ENCODE data around the gene PKN3. TPM values are rescaled to one million over a fixed set of nuclear protein-coding genes. Genes with fewer than 3 reads are reported as not detected.
"Not testable (repeated sequence)": the region's sequence is repeated elsewhere in the genome, so short reads cannot be mapped to it uniquely, and the experiment has no call there.

Gene PKN3
- polyA plus RNA-seq, 1 donor from 2014 or later, result 0.06 TPM

- Histone ChIP-seq H3K27ac (ENCODE audit: low read length) (peak overlapping the region; percentile 99), H3K36me3 (ENCODE audit: insufficient read depth, low read length) (no peaks in the 10 kb centered on the region), H3K27me3 (ENCODE audit: insufficient read depth, low read depth, low read length) (no peaks in the 10 kb centered on the region), H3K4me2 (ENCODE audit: low read length) (peak overlapping the region; percentile 71), H2AFZ (ENCODE audit: low read depth, low read length) (peak overlapping the region; percentile 87), H3K9ac (ENCODE audit: low read length) (peak overlapping the region; percentile 96), H3K79me2 (replicated peaks; ENCODE audit: insufficient read depth, low read length) (peaks cover 8% of the 10 kb centered on the region), H4K20me1 (ENCODE audit: insufficient read depth) (no peaks in the 10 kb centered on the region), H3K9me3 (ENCODE audit: low read length) (no peaks in the 10 kb centered on the region), H3F3A (ENCODE audit: insufficient read depth, low read length, poor library complexity, severe bottlenecking) (peaks cover 3% of the 10 kb centered on the region), H3K9me2 (ENCODE audit: insufficient read depth, low read length) (no peaks in the 10 kb centered on the region), H3K4me3 (ENCODE audit: low read length) (peak overlapping the region; percentile 74)
- TF ChIP-seq REST (IDR thresholded peaks at IDR 0.05; ENCODE audit: borderline replicate concordance) (no peak), CTCF (IDR thresholded peaks at IDR 0.05; ENCODE audit: poor library complexity, severe bottlenecking) (no peak), POLR2AphosphoS5 (IDR thresholded peaks at IDR 0.05) (no peak), MXI1 (conservative IDR thresholded peaks at IDR 0.05; ENCODE audit: poor library complexity, severe bottlenecking) (no peak), EP300 (conservative IDR thresholded peaks at IDR 0.05; ENCODE audit: poor library complexity, severe bottlenecking) (no peak), TAF1 (IDR thresholded peaks at IDR 0.05; ENCODE audit: low read depth) (no peak), RAD21 (conservative IDR thresholded peaks at IDR 0.05) (no peak), SMC3 (conservative IDR thresholded peaks at IDR 0.05; ENCODE audit: poor library complexity) (no peak), EZH2 (IDR thresholded peaks at IDR 0.05; ENCODE audit: borderline replicate concordance, insufficient read depth, low read length, poor library complexity, severe bottlenecking) (no peak)
Measured at GRCh38 chr9:128657344-128657704, 45.0 kb upstream of the PKN3 start.

GRCh38 chr9:128657796-128658195 is 44.5 kb upstream of the PKN3 start:
- no peaks in the 10 kb centered on the region for H3K9me3 ChIP-seq (ENCODE audit: low read length)
- H3K36me3 ChIP-seq (ENCODE audit: insufficient read depth, low read length), result no peaks in the 10 kb centered on the region
- no peaks in the 10 kb centered on the region for H3K27me3 ChIP-seq (ENCODE audit: insufficient read depth, low read depth, low read length)
- no peak overlapping the region for H3K9ac ChIP-seq (ENCODE audit: low read length)
- H3K9me2 ChIP-seq (ENCODE audit: insufficient read depth, low read length), result no peaks in the 10 kb centered on the region
- H2AFZ ChIP-seq (ENCODE audit: low read depth, low read length), result no peak overlapping the region
- H3K79me2 ChIP-seq (replicated peaks; ENCODE audit: insufficient read depth, low read length), result peaks cover 8% of the 10 kb centered on the region
- peaks cover 3% of the 10 kb centered on the region for H3F3A ChIP-seq (ENCODE audit: insufficient read depth, low read length, poor library complexity, severe bottlenecking)
- no peaks in the 10 kb centered on the region for H4K20me1 ChIP-seq (ENCODE audit: insufficient read depth)
- no peak overlapping the region for H3K4me3 ChIP-seq (ENCODE audit: low read length)
- no peak overlapping the region for H3K4me2 ChIP-seq (ENCODE audit: low read length)
- no peak for TF ChIP-seq REST (IDR thresholded peaks at IDR 0.05; ENCODE audit: borderline replicate concordance)
- TF ChIP-seq EP300 (conservative IDR thresholded peaks at IDR 0.05; ENCODE audit: poor library complexity, severe bottlenecking), result no peak
- no peak for TF ChIP-seq CTCF (IDR thresholded peaks at IDR 0.05; ENCODE audit: poor library complexity, severe bottlenecking)
- TF ChIP-seq POLR2AphosphoS5 (IDR thresholded peaks at IDR 0.05), result no peak
- no peak for TF ChIP-seq TAF1 (IDR thresholded peaks at IDR 0.05; ENCODE audit: low read depth)
- no peak for TF ChIP-seq RAD21 (conservative IDR thresholded peaks at IDR 0.05)
- TF ChIP-seq EZH2 (IDR thresholded peaks at IDR 0.05; ENCODE audit: borderline replicate concordance, insufficient read depth, low read length, poor library complexity, severe bottlenecking), result no peak
- peak overlapping the region; percentile 99 for H3K27ac ChIP-seq (ENCODE audit: low read length)

- H4K20me1 ChIP-seq (ENCODE audit: insufficient read depth); H3K9me2 ChIP-seq (ENCODE audit: insufficient read depth, low read length); H3K36me3 ChIP-seq (ENCODE audit: insufficient read depth, low read length): not testable (repeated sequence)
Measured at GRCh38 chr9:128666481-128666941, 35.8 kb upstream of the PKN3 start.

More at GRCh38 chr9:128666481-128666941, 35.8 kb upstream of the PKN3 start:
- H3K9ac ChIP-seq (ENCODE audit: low read length); H3K79me2 ChIP-seq (replicated peaks; ENCODE audit: insufficient read depth, low read length); H2AFZ ChIP-seq (ENCODE audit: low read depth, low read length); H3K9me3 ChIP-seq (ENCODE audit: low read length); H3K4me3 ChIP-seq (ENCODE audit: low read length); H3F3A ChIP-seq (ENCODE audit: insufficient read depth, low read length, poor library complexity, severe bottlenecking); H3K27me3 ChIP-seq (ENCODE audit: insufficient read depth, low read depth, low read length); H3K4me2 ChIP-seq (ENCODE audit: low read length); H3K27ac ChIP-seq (ENCODE audit: low read length): not testable (repeated sequence)
